Brain microvascular endothelial cell (primary cell): Measurements from ENCODE around the gene ABCD1.

Experiments
- DNase-seq: peaks from one replicate; pipeline ENCODE4 v3.0.0-alpha.2; 2020
- H3K27ac ChIP-seq: fragments of 250-450 bp; sonication (Bioruptor Pico); 2 replicates; pipeline ENCODE4 v1.5.1; 2020; ENCODE audit warnings: mild to moderate bottlenecking, moderate library complexity
- H3K27me3 ChIP-seq: fragments of 250-450 bp; sonication (Bioruptor Pico); replicated peaks from 2 replicates; pipeline ENCODE4 v1.5.1; 2020; ENCODE audit warnings: mild to moderate bottlenecking
- H3K36me3 ChIP-seq: fragments of 250-450 bp; sonication (Bioruptor Pico); replicated peaks from 2 replicates; pipeline ENCODE4 v1.5.1; 2020; ENCODE audit warnings: mild to moderate bottlenecking
- H3K4me3 ChIP-seq: 2 replicates; pipeline ENCODE4 v1.5.1; 2011; ENCODE audit warnings: low read depth, mild to moderate bottlenecking, control low read depth, low read length, moderate library complexity
- in situ Hi-C: cut with HindIII; loops from 2 replicates; pipeline ENCODE4 v1.10.0; 2017; ENCODE audit warnings: low sequenced_read_pairs, low pct_ligation_motif_present
- TF ChIP-seq, protein P1 (sequence below): IDR thresholded peaks from 2 replicates; pipeline ENCODE4 v1.5.1; 2011; ENCODE audit warnings: low read depth, mild to moderate bottlenecking, moderate library complexity, low read length, control low read depth, inconsistent platforms; ENCODE audit errors: missing control alignments

Gene ABCD1

DNA sequence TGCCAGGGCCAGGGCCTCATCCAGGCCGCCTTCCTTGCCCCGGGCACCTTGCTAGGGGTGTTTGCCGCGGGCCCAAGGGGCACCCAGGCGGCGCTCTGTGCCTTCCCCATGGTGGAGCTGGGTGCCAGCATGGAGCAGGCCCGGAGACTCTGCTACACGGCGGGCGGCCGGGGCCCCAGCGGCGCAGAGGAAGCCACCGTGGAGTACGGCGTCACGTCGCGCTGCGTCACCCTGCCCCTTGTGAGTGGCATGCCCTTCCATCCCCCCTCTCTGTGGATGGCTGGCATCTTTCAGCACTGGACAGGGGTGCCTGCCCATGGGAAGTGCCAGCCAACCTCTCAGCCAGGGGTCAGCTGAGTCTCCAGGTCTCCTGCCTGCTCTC lies 43.0 kb downstream of the ABCD1 start:
- Histone ChIP-seq H3K27me3 (no peaks in the 10 kb centered on the region), H3K27ac (no peak overlapping the region), H3K4me3 (no peak overlapping the region), H3K36me3 (no peaks in the 10 kb centered on the region)
- DNase-seq = no peak
- in situ Hi-C loops = no loop called here
- TF ChIP-seq, protein P1, sequence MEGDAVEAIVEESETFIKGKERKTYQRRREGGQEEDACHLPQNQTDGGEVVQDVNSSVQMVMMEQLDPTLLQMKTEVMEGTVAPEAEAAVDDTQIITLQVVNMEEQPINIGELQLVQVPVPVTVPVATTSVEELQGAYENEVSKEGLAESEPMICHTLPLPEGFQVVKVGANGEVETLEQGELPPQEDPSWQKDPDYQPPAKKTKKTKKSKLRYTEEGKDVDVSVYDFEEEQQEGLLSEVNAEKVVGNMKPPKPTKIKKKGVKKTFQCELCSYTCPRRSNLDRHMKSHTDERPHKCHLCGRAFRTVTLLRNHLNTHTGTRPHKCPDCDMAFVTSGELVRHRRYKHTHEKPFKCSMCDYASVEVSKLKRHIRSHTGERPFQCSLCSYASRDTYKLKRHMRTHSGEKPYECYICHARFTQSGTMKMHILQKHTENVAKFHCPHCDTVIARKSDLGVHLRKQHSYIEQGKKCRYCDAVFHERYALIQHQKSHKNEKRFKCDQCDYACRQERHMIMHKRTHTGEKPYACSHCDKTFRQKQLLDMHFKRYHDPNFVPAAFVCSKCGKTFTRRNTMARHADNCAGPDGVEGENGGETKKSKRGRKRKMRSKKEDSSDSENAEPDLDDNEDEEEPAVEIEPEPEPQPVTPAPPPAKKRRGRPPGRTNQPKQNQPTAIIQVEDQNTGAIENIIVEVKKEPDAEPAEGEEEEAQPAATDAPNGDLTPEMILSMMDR = no peak

DNA sequence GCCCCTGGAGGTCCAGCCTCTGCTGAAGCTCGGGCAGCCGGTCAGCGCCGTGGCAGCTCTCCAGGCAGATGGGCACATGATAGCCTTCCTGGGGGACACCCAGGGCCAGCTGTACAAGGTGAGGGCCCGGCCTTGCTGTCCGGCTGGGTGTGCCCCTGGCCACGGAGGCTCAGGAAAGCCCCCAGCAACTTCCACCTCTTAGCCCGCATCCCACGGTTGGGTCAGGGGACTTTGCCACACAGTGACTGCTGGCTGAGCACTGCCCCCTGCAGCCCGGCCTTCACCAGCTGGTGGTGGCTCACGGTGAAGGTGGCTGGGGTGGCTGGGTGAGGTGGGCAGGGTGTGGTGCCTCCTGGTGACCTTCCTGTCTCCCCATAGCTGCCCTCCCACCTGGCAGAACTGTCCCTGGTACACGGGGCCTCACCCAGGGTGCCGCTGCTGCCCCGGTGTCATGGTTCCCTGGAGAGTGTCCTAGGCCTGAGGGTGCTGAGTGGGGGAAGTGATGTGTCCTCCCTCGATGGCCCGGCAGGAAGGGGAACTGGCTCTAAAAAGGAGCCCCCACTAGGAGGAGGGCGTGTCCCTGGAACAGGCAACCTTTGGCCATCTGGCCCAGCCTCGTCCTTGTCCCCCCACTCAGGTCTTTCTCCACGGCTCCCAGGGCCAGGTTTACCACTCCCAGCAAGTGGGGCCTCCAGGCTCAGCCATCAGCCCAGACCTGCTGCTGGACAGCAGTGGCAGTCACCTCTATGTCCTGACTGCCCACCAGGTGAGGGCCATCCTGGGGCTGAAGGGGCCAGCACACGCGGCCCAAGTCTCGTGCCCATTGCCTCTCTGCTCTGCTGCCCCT lies 43.9 kb downstream of the ABCD1 start:
- Histone ChIP-seq H3K27ac (no peak overlapping the region), H3K4me3 (no peak overlapping the region), H3K27me3 (no peaks in the 10 kb centered on the region), H3K36me3 (no peaks in the 10 kb centered on the region)
- DNase-seq = no peak
- in situ Hi-C loops = no loop called here
- TF ChIP-seq, protein P1 = no peak

DNA sequence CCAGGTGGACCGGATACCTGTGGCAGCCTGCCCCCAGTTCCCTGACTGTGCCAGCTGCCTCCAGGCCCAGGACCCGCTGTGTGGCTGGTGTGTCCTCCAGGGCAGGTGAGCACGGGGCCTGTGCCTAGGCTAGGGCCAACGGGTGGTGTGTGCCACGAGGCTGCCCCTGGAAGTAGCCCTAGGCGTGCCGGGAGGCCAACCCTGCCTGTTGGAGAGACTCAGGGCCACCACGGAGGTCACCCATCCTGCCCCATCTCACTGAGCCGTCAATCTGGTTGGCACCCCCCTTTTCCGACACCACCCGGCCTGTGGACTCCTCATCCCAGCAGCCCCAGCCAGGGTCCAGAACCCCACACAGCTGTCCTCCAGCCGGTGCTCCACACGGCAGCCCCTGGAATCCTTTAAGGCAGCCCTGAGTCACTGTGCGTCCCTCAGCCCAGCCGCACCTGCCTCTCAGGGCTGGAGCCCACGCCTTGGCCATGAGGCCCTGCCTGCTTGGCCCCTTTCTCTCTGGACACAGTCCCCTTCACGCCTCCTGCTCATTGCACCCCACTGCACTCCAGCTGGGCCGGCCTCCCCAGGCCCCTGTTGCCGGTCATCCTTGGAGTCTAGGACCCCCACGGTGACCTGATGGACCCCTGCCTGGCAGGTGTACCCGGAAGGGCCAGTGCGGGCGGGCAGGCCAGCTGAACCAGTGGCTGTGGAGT lies 44.7 kb downstream of the ABCD1 start:
- DNase-seq = no peak
- in situ Hi-C loops = no loop called here
- H3K27me3 ChIP-seq = no peaks in the 10 kb centered on the region
- no peaks in the 10 kb centered on the region for H3K36me3 ChIP-seq
- H3K4me3 ChIP-seq = no peak overlapping the region
- TF ChIP-seq, protein P1 = no peak
- H3K27ac ChIP-seq = no peak overlapping the region

DNA sequence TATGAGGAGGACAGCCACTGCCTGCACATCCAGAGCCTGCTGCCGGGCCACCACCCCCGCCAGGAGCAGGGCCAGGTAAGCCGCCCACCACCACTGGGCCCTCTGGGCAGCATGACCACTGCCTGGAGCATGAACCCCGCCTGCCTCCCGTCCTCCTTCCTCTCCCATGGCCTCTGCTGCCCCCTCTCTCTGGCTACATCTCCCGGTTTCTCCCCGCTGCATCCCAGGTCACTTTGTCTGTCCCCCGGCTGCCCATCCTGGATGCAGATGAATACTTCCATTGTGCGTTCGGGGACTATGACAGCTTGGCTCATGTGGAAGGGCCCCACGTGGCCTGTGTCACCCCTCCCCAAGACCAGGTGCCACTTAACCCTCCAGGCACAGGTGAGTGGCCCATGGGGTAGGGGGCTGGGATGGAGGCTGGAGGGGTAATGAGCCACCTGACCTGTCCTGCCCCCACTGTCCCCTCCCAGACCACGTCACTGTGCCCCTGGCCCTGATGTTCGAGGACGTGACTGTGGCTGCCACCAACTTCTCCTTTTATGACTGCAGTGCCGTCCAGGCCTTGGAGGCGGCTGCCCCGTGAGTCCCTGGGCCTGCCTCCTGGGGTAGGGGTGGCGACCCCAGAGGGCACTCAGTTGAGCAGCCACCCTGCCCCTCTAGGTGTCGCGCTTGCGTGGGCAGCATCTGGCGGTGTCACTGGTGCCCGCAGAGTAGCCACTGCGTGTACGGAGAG lies 45.4 kb downstream of the ABCD1 start:
- Histone ChIP-seq H3K4me3 (no peak overlapping the region), H3K27ac (no peak overlapping the region), H3K27me3 (no peaks in the 10 kb centered on the region), H3K36me3 (no peaks in the 10 kb centered on the region)
- TF ChIP-seq, protein P1 = no peak
- no peak for DNase-seq
- in situ Hi-C loops = no loop called here

DNA sequence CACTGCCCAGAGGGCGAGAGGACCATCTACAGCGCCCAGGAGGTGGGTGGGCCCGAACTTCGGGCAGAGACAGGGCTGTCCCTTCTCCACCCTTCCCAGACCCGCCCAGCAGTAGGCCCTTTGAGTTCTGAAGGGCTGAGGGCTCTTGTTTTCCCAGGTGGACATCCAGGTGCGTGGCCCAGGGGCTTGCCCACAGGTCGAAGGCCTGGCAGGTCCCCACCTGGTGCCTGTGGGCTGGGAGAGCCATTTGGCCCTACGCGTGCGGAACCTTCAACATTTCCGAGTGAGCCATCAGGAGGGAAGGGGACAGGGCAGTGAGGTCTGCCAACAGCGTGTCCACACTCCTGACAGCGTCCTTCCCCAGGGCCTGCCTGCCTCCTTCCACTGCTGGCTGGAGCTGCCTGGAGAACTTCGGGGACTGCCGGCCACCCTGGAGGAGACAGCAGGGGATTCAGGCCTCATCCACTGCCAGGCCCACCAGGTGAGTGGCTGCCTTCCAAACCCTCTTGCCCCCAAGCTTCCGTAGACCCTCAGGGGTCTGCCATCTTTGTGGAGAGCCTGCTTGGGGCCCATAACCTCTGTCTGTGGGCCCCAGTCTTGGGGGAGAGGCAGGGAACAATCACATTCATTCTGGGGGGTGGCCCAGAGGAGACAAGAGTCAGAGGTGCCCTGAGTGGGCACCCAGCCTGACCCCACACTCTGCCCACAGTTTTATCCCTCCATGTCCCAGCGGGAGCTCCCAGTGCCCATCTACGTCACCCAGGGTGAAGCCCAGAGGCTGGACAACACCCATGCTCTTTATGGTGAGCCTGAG lies 46.2 kb downstream of the ABCD1 start:
- no peak for DNase-seq
- Histone ChIP-seq H3K27me3 (no peaks in the 10 kb centered on the region), H3K27ac (no peak overlapping the region), H3K36me3 (no peaks in the 10 kb centered on the region), H3K4me3 (no peak overlapping the region)
- in situ Hi-C loops = no loop called here
- TF ChIP-seq, protein P1 = no peak
